Measurements from ENCODE around the gene NELL1. TPM values are rescaled to one million over a fixed set of nuclear protein-coding genes. Genes with fewer than 3 reads are reported as not detected.
A peak's percentile ranks its signal among the peaks of the same experiment; 100 is the strongest.

NELL1 gene
- total RNA-seq: 4.3 TPM
- polyA plus RNA-seq: 1.4 TPM
- long read RNA-seq, donor 1: 0 reads
- long read RNA-seq, donor 2: 0 reads
- long read RNA-seq, donor 3, partial matches to known transcripts: 0 of 2 reads
- long read RNA-seq, donor 3, other reads (novel, unspliced or antisense): 0 of 2 reads
- long read RNA-seq, donor 4: 0 reads
- long read RNA-seq, donor 5, partial matches to known transcripts: 0 of 1 reads
- long read RNA-seq, donor 5, other reads (novel, unspliced or antisense): 0 of 1 reads
- long read RNA-seq, donor 6: 0 reads
- long read RNA-seq, donor 7: 0 reads
- long read RNA-seq, donor 8, partial matches to known transcripts: 0 of 1 reads
- long read RNA-seq, donor 8, other reads (novel, unspliced or antisense): 0 of 1 reads
- long read RNA-seq, donor 9, partial matches to known transcripts: 0 of 1 reads
- long read RNA-seq, donor 9, other reads (novel, unspliced or antisense): 0 of 1 reads
- long read RNA-seq, donor 10: 0 reads

- Histone ChIP-seq H3K27ac (ENCODE audit: low read depth in 1 of 2, low read length in 1 of 2) (no peak within 1 kb of the TSS), H3K4me1 (ENCODE audit: control insufficient read depth in 2 of 2, insufficient read depth in 2 of 2, low read length in 2 of 2) (peaks cover 0 to 3% of the 10 kb centered on the region in 2 donors), H3K9me3 (ENCODE audit: control insufficient read depth in 2 of 2, insufficient read depth in 1 of 2, low read length in 1 of 2) (no peaks in the 10 kb centered on the region), H3K36me3 (ENCODE audit: control insufficient read depth in 2 of 2, insufficient read depth in 2 of 2, low read length in 1 of 2) (no peaks in the 10 kb centered on the region), H3K27me3 (ENCODE audit: control insufficient read depth in 2 of 2, insufficient read depth in 1 of 2, low read length in 1 of 2) (peaks cover 50 to 59% of the 10 kb centered on the region in 2 donors), H3K4me3 (ENCODE audit: low read length in 2 of 2) (peak within 1 kb of the TSS in 1 of 2 donors; percentile 6)
- no peak for DNase-seq (ENCODE audit: low read depth in 6 of 9, low spot score in 9 of 9)
- WGBS: 2% methylated on average over 93 of the region's 93 CpGs
Measured at GRCh38 chr11:20668844-20669819, at the start of gene NELL1. Gene NELL1 (plus strand): TSS chr11:20669586.

GRCh38 chr11:20620988-20621387 is 48.4 kb upstream of the NELL1 start:
- no peaks in the 10 kb centered on the region for H3K9me3 ChIP-seq (ENCODE audit: control insufficient read depth in 2 of 2, insufficient read depth in 1 of 2, low read length in 1 of 2)
- 82% methylated on average over 2 of the region's 2 CpGs for WGBS
- DNase-seq (ENCODE audit: low read depth in 6 of 9, low spot score in 9 of 9): no peak
- H3K36me3 ChIP-seq (ENCODE audit: control insufficient read depth in 2 of 2, insufficient read depth in 2 of 2, low read length in 1 of 2): no peaks in the 10 kb centered on the region
- no peaks in the 10 kb centered on the region for H3K4me1 ChIP-seq (ENCODE audit: control insufficient read depth in 2 of 2, insufficient read depth in 2 of 2, low read length in 2 of 2)
- no peaks in the 10 kb centered on the region for H3K27me3 ChIP-seq (ENCODE audit: control insufficient read depth in 2 of 2, insufficient read depth in 1 of 2, low read length in 1 of 2)
- no peak overlapping the region for H3K4me3 ChIP-seq (ENCODE audit: low read length in 2 of 2)
- H3K27ac ChIP-seq (ENCODE audit: low read depth in 1 of 2, low read length in 1 of 2): no peak overlapping the region

GRCh38 chr11:20621679-20622078 is 47.7 kb upstream of the NELL1 start:
- Histone ChIP-seq H3K9me3 (ENCODE audit: control insufficient read depth in 2 of 2, insufficient read depth in 1 of 2, low read length in 1 of 2) (no peaks in the 10 kb centered on the region), H3K36me3 (ENCODE audit: control insufficient read depth in 2 of 2, insufficient read depth in 2 of 2, low read length in 1 of 2) (no peaks in the 10 kb centered on the region), H3K27ac (ENCODE audit: low read depth in 1 of 2, low read length in 1 of 2) (no peak overlapping the region), H3K4me1 (ENCODE audit: control insufficient read depth in 2 of 2, insufficient read depth in 2 of 2, low read length in 2 of 2) (no peaks in the 10 kb centered on the region), H3K4me3 (ENCODE audit: low read length in 2 of 2) (no peak overlapping the region), H3K27me3 (ENCODE audit: control insufficient read depth in 2 of 2, insufficient read depth in 1 of 2, low read length in 1 of 2) (no peaks in the 10 kb centered on the region)
- WGBS: 57% methylated on average over 6 of the region's 6 CpGs
- DNase-seq (ENCODE audit: low read depth in 6 of 9, low spot score in 9 of 9): no peak

GRCh38 chr11:20623252-20623651 is 46.1 kb upstream of the NELL1 start:
- no peak for DNase-seq (ENCODE audit: low read depth in 6 of 9, low spot score in 9 of 9)
- WGBS: 46% methylated on average over 4 of the region's 4 CpGs
- H3K4me1 ChIP-seq (ENCODE audit: control insufficient read depth in 2 of 2, insufficient read depth in 2 of 2, low read length in 2 of 2): no peaks in the 10 kb centered on the region
- no peak overlapping the region for H3K4me3 ChIP-seq (ENCODE audit: low read length in 2 of 2)
- no peaks in the 10 kb centered on the region for H3K36me3 ChIP-seq (ENCODE audit: control insufficient read depth in 2 of 2, insufficient read depth in 2 of 2, low read length in 1 of 2)
- no peaks in the 10 kb centered on the region for H3K9me3 ChIP-seq (ENCODE audit: control insufficient read depth in 2 of 2, insufficient read depth in 1 of 2, low read length in 1 of 2)
- no peaks in the 10 kb centered on the region for H3K27me3 ChIP-seq (ENCODE audit: control insufficient read depth in 2 of 2, insufficient read depth in 1 of 2, low read length in 1 of 2)
- H3K27ac ChIP-seq (ENCODE audit: low read depth in 1 of 2, low read length in 1 of 2): no peak overlapping the region

- WGBS: 75% methylated on average over 4 of the region's 4 CpGs
- Histone ChIP-seq H3K27me3 (ENCODE audit: control insufficient read depth in 2 of 2, insufficient read depth in 1 of 2, low read length in 1 of 2) (no peaks in the 10 kb centered on the region), H3K9me3 (ENCODE audit: control insufficient read depth in 2 of 2, insufficient read depth in 1 of 2, low read length in 1 of 2) (no peaks in the 10 kb centered on the region), H3K4me1 (ENCODE audit: control insufficient read depth in 2 of 2, insufficient read depth in 2 of 2, low read length in 2 of 2) (no peaks in the 10 kb centered on the region), H3K4me3 (ENCODE audit: low read length in 2 of 2) (no peak overlapping the region), H3K27ac (ENCODE audit: low read depth in 1 of 2, low read length in 1 of 2) (no peak overlapping the region), H3K36me3 (ENCODE audit: control insufficient read depth in 2 of 2, insufficient read depth in 2 of 2, low read length in 1 of 2) (no peaks in the 10 kb centered on the region)
- DNase-seq (ENCODE audit: low read depth in 6 of 9, low spot score in 9 of 9): no peak
Measured at GRCh38 chr11:20626279-20626678, 43.1 kb upstream of the NELL1 start.

GRCh38 chr11:20627026-20627425 is 42.4 kb upstream of the NELL1 start:
- no peaks in the 10 kb centered on the region for H3K36me3 ChIP-seq (ENCODE audit: control insufficient read depth in 2 of 2, insufficient read depth in 2 of 2, low read length in 1 of 2)
- no peak overlapping the region for H3K27ac ChIP-seq (ENCODE audit: low read depth in 1 of 2, low read length in 1 of 2)
- H3K4me1 ChIP-seq (ENCODE audit: control insufficient read depth in 2 of 2, insufficient read depth in 2 of 2, low read length in 2 of 2): no peaks in the 10 kb centered on the region
- 86% methylated on average over 3 of the region's 3 CpGs for WGBS
- H3K4me3 ChIP-seq (ENCODE audit: low read length in 2 of 2): no peak overlapping the region
- H3K27me3 ChIP-seq (ENCODE audit: control insufficient read depth in 2 of 2, insufficient read depth in 1 of 2, low read length in 1 of 2): no peaks in the 10 kb centered on the region
- no peak for DNase-seq (ENCODE audit: low read depth in 6 of 9, low spot score in 9 of 9)
- H3K9me3 ChIP-seq (ENCODE audit: control insufficient read depth in 2 of 2, insufficient read depth in 1 of 2, low read length in 1 of 2): no peaks in the 10 kb centered on the region

- 74% methylated on average over 3 of the region's 3 CpGs for WGBS
- no peaks in the 10 kb centered on the region for H3K36me3 ChIP-seq (ENCODE audit: control insufficient read depth in 2 of 2, insufficient read depth in 2 of 2, low read length in 1 of 2)
- no peaks in the 10 kb centered on the region for H3K4me1 ChIP-seq (ENCODE audit: control insufficient read depth in 2 of 2, insufficient read depth in 2 of 2, low read length in 2 of 2)
- no peak for DNase-seq (ENCODE audit: low read depth in 6 of 9, low spot score in 9 of 9)
- H3K4me3 ChIP-seq (ENCODE audit: low read length in 2 of 2): no peak overlapping the region
- no peaks in the 10 kb centered on the region for H3K27me3 ChIP-seq (ENCODE audit: control insufficient read depth in 2 of 2, insufficient read depth in 1 of 2, low read length in 1 of 2)
- no peak overlapping the region for H3K27ac ChIP-seq (ENCODE audit: low read depth in 1 of 2, low read length in 1 of 2)
- H3K9me3 ChIP-seq (ENCODE audit: control insufficient read depth in 2 of 2, insufficient read depth in 1 of 2, low read length in 1 of 2): no peaks in the 10 kb centered on the region
Measured at GRCh38 chr11:20627701-20628100, 41.7 kb upstream of the NELL1 start.

- Histone ChIP-seq H3K4me1 (ENCODE audit: control insufficient read depth in 2 of 2, insufficient read depth in 2 of 2, low read length in 2 of 2) (no peaks in the 10 kb centered on the region), H3K4me3 (ENCODE audit: low read length in 2 of 2) (no peak overlapping the region), H3K9me3 (ENCODE audit: control insufficient read depth in 2 of 2, insufficient read depth in 1 of 2, low read length in 1 of 2) (no peaks in the 10 kb centered on the region), H3K27ac (ENCODE audit: low read depth in 1 of 2, low read length in 1 of 2) (no peak overlapping the region), H3K27me3 (ENCODE audit: control insufficient read depth in 2 of 2, insufficient read depth in 1 of 2, low read length in 1 of 2) (no peaks in the 10 kb centered on the region), H3K36me3 (ENCODE audit: control insufficient read depth in 2 of 2, insufficient read depth in 2 of 2, low read length in 1 of 2) (no peaks in the 10 kb centered on the region)
- 79% methylated on average over 5 of the region's 5 CpGs for WGBS
- DNase-seq (ENCODE audit: low read depth in 6 of 9, low spot score in 9 of 9): no peak
Measured at GRCh38 chr11:20631519-20632168, 37.7 kb upstream of the NELL1 start.
